Activated T-helper 1 cell treated with anti-CD3 and anti-CD28 coated beads, Interleukin-2, amount 50 U/mL, for 16 hours (primary cell): Measurements from ENCODE around the gene RASA3.
"Not testable (repeated sequence)": the region's sequence is repeated elsewhere in the genome, so short reads cannot be mapped to it uniquely, and the experiment has no call there.

Experiments
- DNase-seq, 2 donors: peaks; one replicate each; pipeline ENCODE4 v3.0.0-alpha.2; 2020; ENCODE audit warnings: low read depth in 1 of 2, low spot score in 1 of 2

RASA3 gene

GRCh38 chr13:114023716-114024602, 108.5 kb downstream of the RASA3 start:
- DNase-seq, result no peak

GRCh38 chr13:114022876-114023275, 109.5 kb downstream of the RASA3 start:
- DNase-seq, result no peak

- no peak for DNase-seq
These were observed 110.1 kb downstream of the RASA3 start for GRCh38 chr13:114022309-114022669.

GRCh38 chr13:114021464-114022308, 110.7 kb downstream of the RASA3 start:
- no peak for DNase-seq

GRCh38 chr13:114020750-114021463, 111.5 kb downstream of the RASA3 start:
- no peak for DNase-seq

GRCh38 chr13:114020134-114020533, 112.3 kb downstream of the RASA3 start:
- DNase-seq, result not testable (repeated sequence)

GRCh38 chr13:114019367-114019766, 113.1 kb downstream of the RASA3 start:
- no peak for DNase-seq

- no peak for DNase-seq
These were observed 113.9 kb downstream of the RASA3 start for GRCh38 chr13:114018461-114019055.

- no peak for DNase-seq
These were observed 114.5 kb downstream of the RASA3 start for GRCh38 chr13:114017966-114018365.

- no peak for DNase-seq
These were observed 115.3 kb downstream of the RASA3 start for GRCh38 chr13:114017028-114017630.

GRCh38 chr13:114016321-114017027, 115.9 kb downstream of the RASA3 start:
- DNase-seq, result no peak

GRCh38 chr13:114015969-114016295, 116.5 kb downstream of the RASA3 start:
- no peak for DNase-seq

GRCh38 chr13:114015111-114015968, 117.1 kb downstream of the RASA3 start:
- no peak for DNase-seq

GRCh38 chr13:114013952-114014629, 118.3 kb downstream of the RASA3 start:
- no peak for DNase-seq

GRCh38 chr13:114013336-114013735, 119.1 kb downstream of the RASA3 start:
- DNase-seq, result no peak

GRCh38 chr13:114012921-114013320, 119.5 kb downstream of the RASA3 start:
- DNase-seq, result no peak

- DNase-seq, result no peak
These were observed 120.3 kb downstream of the RASA3 start for GRCh38 chr13:114012141-114012540.

- DNase-seq, result no peak
These were observed 121.2 kb downstream of the RASA3 start for GRCh38 chr13:114011226-114011625.
